Breast epithelium (tissue), 4 donors: ENCODE data around the gene PLEKHM2. TPM values are rescaled to one million over a fixed set of nuclear protein-coding genes. Genes with fewer than 3 reads are reported as not detected.
A peak's percentile ranks its signal among the peaks of the same experiment; 100 is the strongest.

Experiments used
- DNase-seq, 2 donors: peaks; one replicate each; pipeline ENCODE4 v3.0.0-alpha.2; 2019; ENCODE audit warnings: low spot score in 2 of 2
- H3K27ac ChIP-seq, 2 donors: fragments of 200-600 bp; sonication (generic) in 1 of 2; one replicate each; pipeline ENCODE4 v1.5.1; 2016 to 2019; ENCODE audit warnings: mild to moderate bottlenecking in 1 of 2
- H3K27me3 ChIP-seq, 2 donors: fragments of 200-600 bp; sonication (generic) in 1 of 2; one replicate each; pipeline versions ENCODE4 v1.5.1 to v1.6.0; 2017 to 2019; ENCODE audit warnings: control low read depth in 1 of 2, mild to moderate bottlenecking in 1 of 2
- H3K36me3 ChIP-seq: fragments of 200-600 bp; one replicate; pipeline ENCODE4 v1.5.1; 2019
- H3K4me1 ChIP-seq, 2 donors: fragments of 200-600 bp; sonication (generic); one replicate each; pipeline ENCODE4 v1.5.1; 2016 to 2019; ENCODE audit warnings: control low read depth in 1 of 2
- H3K4me3 ChIP-seq, 3 donors: fragments of 200-600 bp; sonication (generic); 1 replicate in 2 of 3; 2 replicates in 1 of 3; pipeline ENCODE4 v1.5.1; 2016 to 2019; ENCODE audit warnings: mild to moderate bottlenecking in 3 of 3, moderate library complexity in 2 of 3
- H3K9me3 ChIP-seq, 2 donors: fragments of 200-600 bp; sonication (generic) in 1 of 2; one replicate each; pipeline ENCODE4 v1.5.1; 2016 to 2019; ENCODE audit warnings: control low read depth in 1 of 2
- CTCF ChIP-seq, 3 donors: fragments of 450-650 bp; IDR thresholded peaks; one replicate each; pipeline ENCODE4 v1.5.1; 2016 to 2017; ENCODE audit warnings: antibody characterized with exemption in 3 of 3, mild to moderate bottlenecking in 3 of 3, moderate library complexity in 3 of 3
- POLR2A ChIP-seq: fragments of 450-650 bp; IDR thresholded peaks from one replicate; pipeline ENCODE4 v1.6.1; 2016; ENCODE audit warnings: antibody characterized with exemption, mild to moderate bottlenecking, moderate library complexity
- POLR2AphosphoS5 ChIP-seq, 3 donors: sonication (generic); formaldehyde crosslinking; IDR thresholded peaks; one replicate each; pipeline ENCODE4 v1.6.1; 2017; ENCODE audit warnings: antibody characterized with exemption in 3 of 3
- intact Hi-C: fragments of 100-400 bp; cut with DNase I; formaldehyde crosslinking; loops from one replicate; pipeline ENCODE4 v1.15.1; 2023; ENCODE audit warnings: low total_unique reads
- total RNA-seq, 3 donors: library from RNA; depleted of rRNA; stranded (reverse); fragments of >200 nt; gene quantifications; one replicate each; pipeline ENCODE4 v1.1.0, GENCODE V29; 2016

PLEKHM2 gene
- total RNA-seq, 3 donors from 2014 or later = 29.7 to 56.5 (median 41.6) TPM

DNA sequence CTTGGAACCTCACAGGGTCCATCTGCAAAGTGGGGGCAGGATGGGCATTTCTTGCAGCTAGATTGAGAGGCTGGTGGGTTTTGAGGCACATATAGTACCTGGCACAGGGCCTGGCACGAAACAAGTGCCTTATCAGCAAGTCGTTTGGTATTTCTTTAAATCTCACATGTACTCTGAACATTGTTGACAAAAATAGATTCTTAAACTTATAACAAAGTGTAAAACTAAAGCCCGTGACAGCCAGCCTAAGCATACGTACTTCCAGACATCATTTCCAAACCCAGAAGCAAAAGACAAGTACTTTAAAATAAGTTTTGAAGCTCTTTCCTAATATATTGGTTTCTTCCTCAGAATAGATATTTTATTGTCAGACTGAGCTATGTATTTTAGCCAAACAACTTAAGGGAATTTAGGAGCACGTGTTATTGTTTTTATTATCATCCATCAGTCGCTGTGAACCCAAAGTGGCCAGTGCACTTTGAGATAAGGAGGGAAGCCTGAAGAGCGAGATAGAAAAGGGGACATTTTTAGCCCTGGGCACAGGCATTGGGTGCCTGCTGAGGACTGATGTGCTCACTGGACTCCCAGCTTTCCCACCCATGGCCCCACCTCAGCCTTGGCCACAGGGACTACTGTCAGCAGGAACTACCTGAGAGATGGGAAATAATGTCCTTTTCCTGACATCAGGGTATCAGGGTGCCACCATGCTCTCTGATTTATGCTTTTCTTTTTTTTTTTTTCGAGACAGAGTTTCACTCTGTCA lies 77.4 kb downstream of the PLEKHM2 start:
- H3K36me3 ChIP-seq = no peaks in the 10 kb centered on the region
- H3K4me3 ChIP-seq = peak overlapping the region in 1 of 3 donors; percentile 96
- peaks cover 5 to 22% of the 10 kb centered on the region in 2 donors for H3K4me1 ChIP-seq
- H3K27ac ChIP-seq = peak overlapping the region; percentile 80 to 93
- TF ChIP-seq CTCF (IDR thresholded peaks at IDR 0.05) (no peak), POLR2AphosphoS5 (IDR thresholded peaks at IDR 0.05) (no peak), POLR2A (no peak)
- intact Hi-C loops = no loop called here
- no peaks in the 10 kb centered on the region for H3K9me3 ChIP-seq
- DNase-seq = no peak
- H3K27me3 ChIP-seq = no peaks in the 10 kb centered on the region

GRCh38 chr1:15762546-15762945 lies 78.4 kb downstream of the PLEKHM2 start:
- Histone ChIP-seq H3K9me3 (no peaks in the 10 kb centered on the region), H3K4me3 (no peak overlapping the region), H3K36me3 (no peaks in the 10 kb centered on the region), H3K27ac (peak overlapping the region in 1 of 2 donors; percentile 11), H3K4me1 (peaks cover 5 to 18% of the 10 kb centered on the region in 2 donors), H3K27me3 (no peaks in the 10 kb centered on the region)
- intact Hi-C loops = no loop called here
- DNase-seq = no peak
- TF ChIP-seq POLR2AphosphoS5 (IDR thresholded peaks at IDR 0.05) = no peak
- TF ChIP-seq CTCF (IDR thresholded peaks at IDR 0.05) = no peak
- TF ChIP-seq POLR2A = no peak

- intact Hi-C loops = no loop called here
- H3K36me3 ChIP-seq = no peaks in the 10 kb centered on the region
- no peaks in the 10 kb centered on the region for H3K27me3 ChIP-seq
Observed at GRCh38 chr1:15764269-15764764, 80.2 kb downstream of the PLEKHM2 start.

GRCh38 chr1:15764890-15765289 lies 80.8 kb downstream of the PLEKHM2 start:
- TF ChIP-seq CTCF (IDR thresholded peaks at IDR 0.05) (no peak), POLR2AphosphoS5 (IDR thresholded peaks at IDR 0.05) (no peak), POLR2A (no peak)
- Histone ChIP-seq H3K27me3 (no peaks in the 10 kb centered on the region), H3K4me1 (peaks cover 4 to 5% of the 10 kb centered on the region in 2 donors), H3K36me3 (no peaks in the 10 kb centered on the region), H3K4me3 (no peak overlapping the region), H3K9me3 (no peaks in the 10 kb centered on the region), H3K27ac (no peak overlapping the region)
- intact Hi-C loops = no loop called here
- no peak for DNase-seq

More at GRCh38 chr1:15764269-15764764, 80.2 kb downstream of the PLEKHM2 start:
- Histone ChIP-seq H3K27ac (no peak overlapping the region), H3K4me1 (peaks cover 5 to 9% of the 10 kb centered on the region in 2 donors), H3K9me3 (no peaks in the 10 kb centered on the region), H3K4me3 (no peak overlapping the region)
- no peak for DNase-seq
- TF ChIP-seq POLR2AphosphoS5 (IDR thresholded peaks at IDR 0.05) (no peak), CTCF (IDR thresholded peaks at IDR 0.05) (no peak), POLR2A (no peak)

GRCh38 chr1:15765495-15766194 lies 81.5 kb downstream of the PLEKHM2 start:
- no peak for DNase-seq
- TF ChIP-seq POLR2AphosphoS5 (IDR thresholded peaks at IDR 0.05) (no peak), POLR2A (no peak), CTCF (IDR thresholded peaks at IDR 0.05) (no peak)
- no peaks in the 10 kb centered on the region for H3K9me3 ChIP-seq
- H3K4me1 ChIP-seq = peaks cover 0 to 4% of the 10 kb centered on the region in 2 donors
- no peak overlapping the region for H3K4me3 ChIP-seq
- H3K27me3 ChIP-seq = no peaks in the 10 kb centered on the region
- no peaks in the 10 kb centered on the region for H3K36me3 ChIP-seq
- intact Hi-C loops = no loop called here
- peak overlapping the region in 1 of 2 donors; percentile 32 for H3K27ac ChIP-seq
